GM12874 (cell line): ENCODE results near the gene CLC.

Experiments used
- TF ChIP-seq, protein P1 (sequence below): IDR thresholded peaks from 2 replicates; pipeline ENCODE4 v1.5.1; 2011; ENCODE audit warnings: low read depth, mild to moderate bottlenecking, control low read depth, low read length, moderate library complexity; ENCODE audit not compliant: insufficient read depth

Gene CLC

DNA sequence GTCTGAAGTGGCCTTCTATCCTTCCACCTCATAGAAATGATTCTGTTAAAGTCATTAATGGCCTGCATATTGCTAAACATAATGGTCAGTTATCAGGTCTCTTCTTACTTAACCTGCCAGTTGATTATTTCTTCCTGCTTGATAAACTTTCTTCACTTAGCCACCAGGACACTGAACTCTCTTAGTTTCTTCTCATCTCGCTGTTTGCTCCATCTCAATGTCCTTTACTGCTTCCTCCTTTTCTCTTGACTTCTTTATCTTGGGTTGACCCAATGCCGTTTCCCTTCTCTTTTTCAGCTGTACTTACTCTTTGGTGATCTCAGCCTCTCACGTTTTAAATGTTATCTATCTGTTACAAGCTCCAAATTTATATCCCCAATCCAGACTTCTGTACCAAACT lies 17.1 kb upstream of the CLC start:
- TF ChIP-seq, protein P1, sequence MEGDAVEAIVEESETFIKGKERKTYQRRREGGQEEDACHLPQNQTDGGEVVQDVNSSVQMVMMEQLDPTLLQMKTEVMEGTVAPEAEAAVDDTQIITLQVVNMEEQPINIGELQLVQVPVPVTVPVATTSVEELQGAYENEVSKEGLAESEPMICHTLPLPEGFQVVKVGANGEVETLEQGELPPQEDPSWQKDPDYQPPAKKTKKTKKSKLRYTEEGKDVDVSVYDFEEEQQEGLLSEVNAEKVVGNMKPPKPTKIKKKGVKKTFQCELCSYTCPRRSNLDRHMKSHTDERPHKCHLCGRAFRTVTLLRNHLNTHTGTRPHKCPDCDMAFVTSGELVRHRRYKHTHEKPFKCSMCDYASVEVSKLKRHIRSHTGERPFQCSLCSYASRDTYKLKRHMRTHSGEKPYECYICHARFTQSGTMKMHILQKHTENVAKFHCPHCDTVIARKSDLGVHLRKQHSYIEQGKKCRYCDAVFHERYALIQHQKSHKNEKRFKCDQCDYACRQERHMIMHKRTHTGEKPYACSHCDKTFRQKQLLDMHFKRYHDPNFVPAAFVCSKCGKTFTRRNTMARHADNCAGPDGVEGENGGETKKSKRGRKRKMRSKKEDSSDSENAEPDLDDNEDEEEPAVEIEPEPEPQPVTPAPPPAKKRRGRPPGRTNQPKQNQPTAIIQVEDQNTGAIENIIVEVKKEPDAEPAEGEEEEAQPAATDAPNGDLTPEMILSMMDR, result no peak

DNA sequence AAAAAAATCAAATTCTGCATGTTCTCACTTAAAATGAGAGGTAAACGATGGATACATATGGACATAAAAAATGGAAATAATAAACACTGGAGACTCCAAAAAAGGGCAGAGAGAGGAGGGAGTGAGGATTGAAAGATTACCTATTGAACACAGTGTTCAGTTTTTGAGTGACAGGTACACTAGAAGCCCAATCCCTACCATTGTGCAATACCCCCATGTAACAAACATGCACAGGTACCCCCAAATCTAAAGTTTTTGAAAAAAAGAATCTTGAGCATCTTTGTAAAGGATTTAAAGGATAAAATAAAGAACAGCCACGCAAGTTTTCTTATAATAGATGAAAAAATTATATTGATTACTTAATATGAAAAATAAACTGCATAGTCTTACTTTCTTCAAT lies 16.7 kb upstream of the CLC start:
- TF ChIP-seq, protein P1, result no peak

DNA sequence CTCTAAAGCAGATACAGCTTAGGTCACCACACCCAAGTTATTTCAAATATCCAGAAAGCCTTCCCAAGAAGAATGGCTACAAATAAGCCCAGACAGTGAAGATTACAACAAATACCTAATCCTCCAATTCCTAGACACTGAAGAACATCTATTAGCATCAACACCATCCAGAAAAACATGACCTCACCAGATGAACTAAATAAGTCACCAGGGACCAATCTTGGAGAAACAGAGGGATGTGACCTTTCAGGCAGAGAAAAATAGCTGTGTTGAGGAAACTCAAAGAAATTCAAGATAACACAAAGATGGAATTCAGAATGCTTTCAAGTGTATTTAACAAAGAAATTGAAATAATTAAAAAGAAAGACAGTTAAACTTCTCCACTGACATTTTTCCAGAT lies 15.0 kb upstream of the CLC start:
- TF ChIP-seq, protein P1, result no peak

DNA sequence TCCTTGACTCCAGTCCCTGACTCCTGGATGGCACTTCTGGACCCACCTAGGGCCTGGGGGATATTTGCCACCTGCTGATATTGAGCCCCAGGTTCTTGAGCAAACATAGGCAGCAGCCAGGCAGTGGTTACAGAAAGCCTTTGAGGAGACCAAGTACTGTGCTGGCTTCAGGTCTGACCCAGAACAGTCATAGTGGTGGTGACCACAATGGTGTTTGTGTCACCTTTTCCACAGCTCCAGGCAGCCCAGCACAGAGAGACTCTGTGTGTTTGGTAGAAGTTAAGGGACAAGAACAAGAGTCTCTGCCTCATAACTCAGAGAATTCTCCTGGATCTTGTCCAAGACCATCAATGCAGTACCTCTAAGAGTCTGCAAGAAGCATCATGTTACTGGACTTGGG lies 14.6 kb upstream of the CLC start:
- TF ChIP-seq, protein P1, result no peak

DNA sequence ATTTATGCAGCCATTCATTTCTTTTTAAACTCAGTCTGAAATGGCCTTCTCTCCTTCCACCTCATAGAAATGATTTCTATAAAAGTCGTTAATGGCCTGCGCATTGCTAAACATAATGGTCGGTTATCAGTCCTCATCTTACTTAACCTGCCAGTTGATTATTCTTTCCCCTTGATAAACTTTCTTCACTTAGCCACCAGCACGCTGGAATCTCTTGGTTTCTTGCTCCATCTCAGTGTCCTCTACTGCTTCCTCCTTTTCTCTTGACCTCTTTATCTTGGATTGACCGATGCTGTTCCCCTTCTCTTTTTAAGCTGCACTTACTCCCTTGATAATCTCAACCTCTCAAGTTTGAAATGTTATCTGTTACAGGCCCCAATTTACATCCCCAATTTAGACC lies 12.2 kb upstream of the CLC start:
- TF ChIP-seq, protein P1, result no peak

DNA sequence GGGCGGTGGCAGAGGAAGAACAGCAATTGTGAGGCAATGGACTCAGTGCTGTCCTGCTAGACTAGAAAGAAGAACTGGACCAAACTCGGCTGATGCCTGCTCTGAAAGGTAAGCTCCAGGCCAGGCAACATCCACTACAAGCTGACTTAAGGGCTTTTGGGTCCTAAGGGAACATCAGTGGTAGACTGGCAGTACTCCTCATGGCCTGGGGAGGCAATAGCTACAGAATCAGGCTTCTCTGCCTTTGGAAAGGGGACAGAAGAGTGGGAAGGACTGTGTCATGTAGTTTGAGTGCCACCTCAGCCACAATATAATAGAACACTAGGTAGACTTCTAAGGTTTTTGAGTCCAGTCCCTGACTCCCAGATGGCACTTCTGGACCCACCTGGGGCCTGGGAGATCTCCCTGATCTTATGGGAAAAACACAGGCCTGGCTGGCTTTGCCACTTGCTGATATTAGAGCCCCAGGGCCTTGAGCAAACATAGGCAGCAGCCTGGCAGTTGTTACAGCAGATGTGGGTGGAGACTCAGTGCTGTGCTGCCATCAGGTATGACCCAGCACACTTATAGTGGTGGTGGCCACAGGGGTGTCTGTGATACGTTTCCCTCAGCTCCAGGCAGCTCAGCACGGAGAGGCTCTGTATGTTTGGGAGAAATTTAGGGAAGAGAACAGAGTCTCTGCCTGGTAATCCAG lies 9.2 kb upstream of the CLC start:
- TF ChIP-seq, protein P1, result no peak

DNA sequence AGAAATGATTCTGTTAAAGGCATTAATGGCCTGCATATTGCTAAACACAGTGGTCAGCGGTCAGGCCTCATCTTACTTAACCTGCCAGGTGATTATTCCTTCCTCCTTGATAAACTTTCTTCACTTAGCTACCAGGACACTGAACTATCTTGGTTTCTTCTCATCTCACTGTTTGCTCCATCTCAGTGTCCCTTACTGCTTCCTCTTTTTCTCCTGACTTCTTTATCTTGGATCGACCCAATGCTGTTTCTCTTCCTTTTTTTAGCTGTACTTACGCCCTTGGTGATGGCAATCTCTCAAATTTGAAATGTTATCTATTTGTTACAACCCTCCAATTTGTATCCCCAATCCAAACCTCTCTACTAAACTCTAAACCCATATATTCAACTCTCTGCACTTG lies 7.8 kb upstream of the CLC start:
- TF ChIP-seq, protein P1, result no peak
